ENCODE data around the gene ITPKC. TPM values are rescaled to one million over a fixed set of nuclear protein-coding genes. Genes with fewer than 3 reads are reported as not detected.

Gene ITPKC
- total and polyA plus RNA-seq, 2 of the 13 experiments (the other 11 are each of a cell fraction or from before 2014, with no cell fraction given): 6.9 to 11.2 TPM

DNA sequence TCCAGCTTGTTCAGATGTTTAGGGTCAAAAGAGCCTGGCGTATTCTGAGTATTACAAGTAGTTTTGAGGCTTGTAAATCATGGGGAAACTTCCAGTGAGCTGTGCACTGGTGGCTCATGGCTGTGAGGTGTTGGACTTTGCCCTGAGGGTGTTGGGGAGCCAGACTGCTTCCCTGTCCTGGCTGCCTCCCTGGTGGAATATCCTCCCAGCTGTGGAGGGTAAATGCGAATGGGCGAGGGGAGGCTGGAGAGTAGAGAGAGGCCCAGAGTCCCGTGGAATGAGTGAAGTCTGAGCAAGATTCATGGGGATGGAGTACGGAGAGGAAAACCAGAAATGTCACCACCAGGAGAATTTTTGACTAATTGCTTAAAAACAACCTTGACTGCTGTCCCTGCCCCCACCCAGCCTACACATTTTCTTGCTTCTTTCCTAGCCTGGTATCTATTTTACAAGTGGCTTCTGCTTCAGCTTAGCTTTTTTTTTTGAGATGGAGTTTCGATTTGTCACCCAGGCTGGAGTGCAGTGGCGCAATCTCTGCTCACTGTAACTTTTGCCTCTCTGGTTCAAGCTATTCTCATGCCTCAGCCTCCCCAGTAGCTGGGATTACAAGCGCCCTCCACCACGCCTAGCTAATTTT, 37.8 kb downstream of the ITPKC start (continued):
- TF ChIP-seq, protein P1, sequence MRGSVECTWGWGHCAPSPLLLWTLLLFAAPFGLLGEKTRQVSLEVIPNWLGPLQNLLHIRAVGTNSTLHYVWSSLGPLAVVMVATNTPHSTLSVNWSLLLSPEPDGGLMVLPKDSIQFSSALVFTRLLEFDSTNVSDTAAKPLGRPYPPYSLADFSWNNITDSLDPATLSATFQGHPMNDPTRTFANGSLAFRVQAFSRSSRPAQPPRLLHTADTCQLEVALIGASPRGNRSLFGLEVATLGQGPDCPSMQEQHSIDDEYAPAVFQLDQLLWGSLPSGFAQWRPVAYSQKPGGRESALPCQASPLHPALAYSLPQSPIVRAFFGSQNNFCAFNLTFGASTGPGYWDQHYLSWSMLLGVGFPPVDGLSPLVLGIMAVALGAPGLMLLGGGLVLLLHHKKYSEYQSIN (CRISPR knock-in tag; IDR thresholded peaks at IDR 0.05; ENCODE audit: borderline replicate concordance): no peak
- TF ChIP-seq, protein P2, sequence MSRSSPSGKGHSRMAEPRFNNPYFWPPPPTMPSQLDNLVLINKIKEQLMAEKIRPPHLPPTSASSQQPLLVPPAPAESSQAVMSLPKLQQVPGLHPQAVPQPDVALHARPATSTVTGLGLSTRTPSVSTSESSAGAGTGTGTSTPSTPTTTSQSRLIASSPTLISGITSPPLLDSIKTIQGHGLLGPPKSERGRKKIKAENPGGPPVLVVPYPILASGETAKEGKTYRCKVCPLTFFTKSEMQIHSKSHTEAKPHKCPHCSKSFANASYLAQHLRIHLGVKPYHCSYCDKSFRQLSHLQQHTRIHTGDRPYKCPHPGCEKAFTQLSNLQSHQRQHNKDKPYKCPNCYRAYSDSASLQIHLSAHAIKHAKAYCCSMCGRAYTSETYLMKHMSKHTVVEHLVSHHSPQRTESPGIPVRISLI (CRISPR knock-in tag; IDR thresholded peaks at IDR 0.05; ENCODE audit: borderline replicate concordance): no peak
- no peak for TF ChIP-seq ZNF34 (CRISPR knock-in tag; IDR thresholded peaks at IDR 0.05; ENCODE audit: borderline replicate concordance)
- TF ChIP-seq ZNF766 (CRISPR knock-in tag; IDR thresholded peaks at IDR 0.05; ENCODE audit: borderline replicate concordance): no peak
- no peak for TF ChIP-seq SMAD1 (CRISPR knock-in tag; IDR thresholded peaks at IDR 0.05; ENCODE audit: borderline replicate concordance, low read depth)
- TF ChIP-seq, protein P3, sequence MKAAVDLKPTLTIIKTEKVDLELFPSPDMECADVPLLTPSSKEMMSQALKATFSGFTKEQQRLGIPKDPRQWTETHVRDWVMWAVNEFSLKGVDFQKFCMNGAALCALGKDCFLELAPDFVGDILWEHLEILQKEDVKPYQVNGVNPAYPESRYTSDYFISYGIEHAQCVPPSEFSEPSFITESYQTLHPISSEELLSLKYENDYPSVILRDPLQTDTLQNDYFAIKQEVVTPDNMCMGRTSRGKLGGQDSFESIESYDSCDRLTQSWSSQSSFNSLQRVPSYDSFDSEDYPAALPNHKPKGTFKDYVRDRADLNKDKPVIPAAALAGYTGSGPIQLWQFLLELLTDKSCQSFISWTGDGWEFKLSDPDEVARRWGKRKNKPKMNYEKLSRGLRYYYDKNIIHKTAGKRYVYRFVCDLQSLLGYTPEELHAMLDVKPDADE (CRISPR knock-in tag; IDR thresholded peaks at IDR 0.05): no peak
- no peak for TF ChIP-seq REPIN1 (CRISPR knock-in tag; IDR thresholded peaks at IDR 0.05; ENCODE audit: borderline replicate concordance, low read depth)
- no peak for TF ChIP-seq SNAI1 (CRISPR knock-in tag; IDR thresholded peaks at IDR 0.05; ENCODE audit: borderline replicate concordance)
- TF ChIP-seq ZNF670 (CRISPR knock-in tag; IDR thresholded peaks at IDR 0.05; ENCODE audit: borderline replicate concordance): no peak
- no peak for TF ChIP-seq DPF2 (CRISPR knock-in tag; IDR thresholded peaks at IDR 0.05; ENCODE audit: borderline replicate concordance, low read depth)
- TF ChIP-seq, protein P4, sequence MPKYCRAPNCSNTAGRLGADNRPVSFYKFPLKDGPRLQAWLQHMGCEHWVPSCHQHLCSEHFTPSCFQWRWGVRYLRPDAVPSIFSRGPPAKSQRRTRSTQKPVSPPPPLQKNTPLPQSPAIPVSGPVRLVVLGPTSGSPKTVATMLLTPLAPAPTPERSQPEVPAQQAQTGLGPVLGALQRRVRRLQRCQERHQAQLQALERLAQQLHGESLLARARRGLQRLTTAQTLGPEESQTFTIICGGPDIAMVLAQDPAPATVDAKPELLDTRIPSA (CRISPR knock-in tag; IDR thresholded peaks at IDR 0.05; ENCODE audit: borderline replicate concordance): no peak
- TF ChIP-seq RARG (CRISPR knock-in tag; IDR thresholded peaks at IDR 0.05; ENCODE audit: low read depth): no peak
- TF ChIP-seq ZNF629 (CRISPR knock-in tag; conservative IDR thresholded peaks at IDR 0.05): peak; percentile 35; the same call in 1 of the 2 replicates
- TF ChIP-seq FOXM1 (CRISPR knock-in tag; IDR thresholded peaks at IDR 0.05): no peak
- TF ChIP-seq, protein P5, sequence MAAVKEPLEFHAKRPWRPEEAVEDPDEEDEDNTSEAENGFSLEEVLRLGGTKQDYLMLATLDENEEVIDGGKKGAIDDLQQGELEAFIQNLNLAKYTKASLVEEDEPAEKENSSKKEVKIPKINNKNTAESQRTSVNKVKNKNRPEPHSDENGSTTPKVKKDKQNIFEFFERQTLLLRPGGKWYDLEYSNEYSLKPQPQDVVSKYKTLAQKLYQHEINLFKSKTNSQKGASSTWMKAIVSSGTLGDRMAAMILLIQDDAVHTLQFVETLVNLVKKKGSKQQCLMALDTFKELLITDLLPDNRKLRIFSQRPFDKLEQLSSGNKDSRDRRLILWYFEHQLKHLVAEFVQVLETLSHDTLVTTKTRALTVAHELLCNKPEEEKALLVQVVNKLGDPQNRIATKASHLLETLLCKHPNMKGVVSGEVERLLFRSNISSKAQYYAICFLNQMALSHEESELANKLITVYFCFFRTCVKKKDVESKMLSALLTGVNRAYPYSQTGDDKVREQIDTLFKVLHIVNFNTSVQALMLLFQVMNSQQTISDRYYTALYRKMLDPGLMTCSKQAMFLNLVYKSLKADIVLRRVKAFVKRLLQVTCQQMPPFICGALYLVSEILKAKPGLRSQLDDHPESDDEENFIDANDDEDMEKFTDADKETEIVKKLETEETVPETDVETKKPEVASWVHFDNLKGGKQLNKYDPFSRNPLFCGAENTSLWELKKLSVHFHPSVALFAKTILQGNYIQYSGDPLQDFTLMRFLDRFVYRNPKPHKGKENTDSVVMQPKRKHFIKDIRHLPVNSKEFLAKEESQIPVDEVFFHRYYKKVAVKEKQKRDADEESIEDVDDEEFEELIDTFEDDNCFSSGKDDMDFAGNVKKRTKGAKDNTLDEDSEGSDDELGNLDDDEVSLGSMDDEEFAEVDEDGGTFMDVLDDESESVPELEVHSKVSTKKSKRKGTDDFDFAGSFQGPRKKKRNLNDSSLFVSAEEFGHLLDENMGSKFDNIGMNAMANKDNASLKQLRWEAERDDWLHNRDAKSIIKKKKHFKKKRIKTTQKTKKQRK (IDR thresholded peaks at IDR 0.05; ENCODE audit: low read length): no peak
- no peak for TF ChIP-seq ZNF570 (CRISPR knock-in tag; IDR thresholded peaks at IDR 0.05; ENCODE audit: borderline replicate concordance)
- TF ChIP-seq GZF1 (CRISPR knock-in tag; IDR thresholded peaks at IDR 0.05): no peak
- TF ChIP-seq KMT2A (CRISPR knock-in tag; IDR thresholded peaks at IDR 0.05): no peak
- no peak for TF ChIP-seq ATAD3A (CRISPR knock-in tag; IDR thresholded peaks at IDR 0.05)
- TF ChIP-seq ZNF563 (CRISPR knock-in tag; IDR thresholded peaks at IDR 0.05): no peak
- TF ChIP-seq CCDC6 (CRISPR knock-in tag; IDR thresholded peaks at IDR 0.05): no peak
- no peak for TF ChIP-seq MTF1 (CRISPR knock-in tag; IDR thresholded peaks at IDR 0.05)

All from HepG2 (cell line).